Liver (tissue), 9 donors: Measurements from ENCODE around the gene ACKR3. TPM values are rescaled to one million over a fixed set of nuclear protein-coding genes. Genes with fewer than 3 reads are reported as not detected.

Source experiments
- DNase-seq: peaks from one replicate; pipeline ENCODE4 v3.0.0-alpha.2; 2017; ENCODE audit warnings: low spot score
- H3K27ac ChIP-seq, 2 donors: one replicate each; pipeline ENCODE4 v1.7.0; 2013; ENCODE audit warnings: inconsistent platforms in 2 of 2, low read length in 2 of 2, control low read depth in 1 of 2, low read depth in 1 of 2, mild to moderate bottlenecking in 1 of 2
- H3K27me3 ChIP-seq, 4 donors: one replicate each; pipeline versions ENCODE4 v1.6.1 to v1.7.0; 2013; ENCODE audit warnings: low read length in 3 of 4, inconsistent platforms in 1 of 4, mild to moderate bottlenecking in 1 of 4, moderate library complexity in 1 of 4; ENCODE audit not compliant: control insufficient read depth in 4 of 4, insufficient read depth in 4 of 4
- H3K36me3 ChIP-seq, 4 donors: one replicate each; pipeline versions ENCODE4 v1.6.1 to v1.7.0; 2013; ENCODE audit warnings: low read length in 3 of 4, mild to moderate bottlenecking in 3 of 4, low read depth in 1 of 4, moderate library complexity in 1 of 4; ENCODE audit not compliant: control insufficient read depth in 4 of 4, insufficient read depth in 3 of 4
- H3K4me1 ChIP-seq, 4 donors: one replicate each; pipeline versions ENCODE4 v1.6.1 to v1.7.0; 2013; ENCODE audit warnings: low read length in 3 of 4, mild to moderate bottlenecking in 3 of 4, moderate library complexity in 1 of 4; ENCODE audit not compliant: control insufficient read depth in 4 of 4, insufficient read depth in 4 of 4
- H3K4me3 ChIP-seq, 3 donors: one replicate each; pipeline versions ENCODE4 v1.6.1 to v1.7.0; 2013; ENCODE audit warnings: low read length in 3 of 3, control low read depth in 1 of 3, low read depth in 1 of 3, mild to moderate bottlenecking in 1 of 3
- H3K9ac ChIP-seq, 2 donors: one replicate each; pipeline ENCODE4 v1.7.0; 2013; ENCODE audit warnings: low read length in 2 of 2, mild to moderate bottlenecking in 2 of 2, moderate library complexity in 2 of 2, control low read depth in 1 of 2, low read depth in 1 of 2
- H3K9me3 ChIP-seq, 4 donors: one replicate each; pipeline versions ENCODE4 v1.6.1 to v1.7.0; 2013; ENCODE audit warnings: low read length in 3 of 4; ENCODE audit not compliant: control insufficient read depth in 4 of 4
- ATF3 ChIP-seq: IDR thresholded peaks from 2 replicates; pipeline ENCODE4 v1.6.1; 2016; ENCODE audit warnings: antibody characterized with exemption
- EGR1 ChIP-seq, 2 donors: IDR thresholded peaks; 2 replicates each; pipeline ENCODE4 v1.6.1; 2016 to 2018; ENCODE audit warnings: antibody characterized with exemption in 2 of 2, low read depth in 2 of 2
- FOXA1 ChIP-seq: IDR thresholded peaks from 2 replicates; pipeline ENCODE4 v1.6.1; 2016; ENCODE audit warnings: antibody characterized with exemption
- FOXA2 ChIP-seq: IDR thresholded peaks from 2 replicates; pipeline ENCODE4 v1.6.1; 2016; ENCODE audit warnings: antibody characterized with exemption
- GABPA ChIP-seq, 2 donors: IDR thresholded peaks in 1 of 2; conservative IDR thresholded peaks in 1 of 2; 2 replicates each; pipeline ENCODE4 v1.6.1; 2016; ENCODE audit warnings: antibody characterized with exemption in 2 of 2, mild to moderate bottlenecking in 1 of 2, moderate library complexity in 1 of 2
- HNF4G ChIP-seq: IDR thresholded peaks from 2 replicates; pipeline ENCODE4 v1.6.1; 2016; ENCODE audit warnings: antibody characterized with exemption
- JUND ChIP-seq, 2 donors: IDR thresholded peaks; 2 replicates each; pipeline ENCODE4 v1.6.1; 2016; ENCODE audit warnings: antibody characterized with exemption in 2 of 2
- MAX ChIP-seq: IDR thresholded peaks from 2 replicates; pipeline ENCODE4 v1.6.1; 2016; ENCODE audit warnings: antibody characterized with exemption
- NR2F2 ChIP-seq: IDR thresholded peaks from 2 replicates; pipeline ENCODE4 v1.6.1; 2016; ENCODE audit warnings: antibody characterized with exemption
- RAD21 ChIP-seq, 2 donors: IDR thresholded peaks; 2 replicates each; pipeline ENCODE4 v1.6.1; 2016; ENCODE audit warnings: antibody characterized with exemption in 2 of 2, mild to moderate bottlenecking in 2 of 2
- REST ChIP-seq: IDR thresholded peaks from 2 replicates; pipeline ENCODE4 v1.6.1; 2016; ENCODE audit warnings: antibody characterized with exemption, mild to moderate bottlenecking
- RXRA ChIP-seq, 2 donors: IDR thresholded peaks; 2 replicates each; pipeline ENCODE4 v1.6.1; 2017 to 2018; ENCODE audit warnings: antibody characterized with exemption in 2 of 2, mild to moderate bottlenecking in 1 of 2
- SP1 ChIP-seq: IDR thresholded peaks from 2 replicates; pipeline ENCODE4 v1.6.1; 2018; ENCODE audit warnings: antibody characterized with exemption, mild to moderate bottlenecking
- TAF1 ChIP-seq: conservative IDR thresholded peaks from 2 replicates; pipeline ENCODE4 v1.6.1; 2016; ENCODE audit warnings: antibody characterized with exemption, mild to moderate bottlenecking
- YY1 ChIP-seq: IDR thresholded peaks from 2 replicates; pipeline ENCODE4 v1.6.1; 2016; ENCODE audit warnings: antibody characterized with exemption, mild to moderate bottlenecking
- WGBS: extraction: QIAGEN DNeasy Blood & Tissue Kit; methylation state at CpG from one replicate; pipeline ENCODE4 v1.1.7; 2013; 5-methylcytosine and 5-hydroxymethylcytosine counted together
- polyA plus RNA-seq, 2 donors: library from polyadenylated mRNA; stranded (reverse) in 1 of 2; unstranded in 1 of 2; fragments of 200-250 nt in 1 of 2; fragments of >200 nt in 1 of 2; fragmentation: Nextera tagmentation in 1 of 2; extraction: Ambion mirVana in 1 of 2; gene quantifications; one replicate each; pipeline versions ENCODE4 v1.2.1 to v1.2.3, GENCODE V29; 2013 to 2015
- total RNA-seq, 2 donors: library from RNA; depleted of rRNA; stranded (reverse); fragments of >200 nt; gene quantifications; one replicate each; pipeline ENCODE4 v1.2.3, GENCODE V29; 2014
- TF ChIP-seq, protein P1 (sequence below): IDR thresholded peaks from 2 replicates; pipeline ENCODE4 v1.6.1; 2016; ENCODE audit warnings: antibody characterized with exemption
- TF ChIP-seq, protein P2 (sequence below): fragments of 150-350 bp; IDR thresholded peaks from 2 replicates; pipeline ENCODE4 v1.5.1; 2017; ENCODE audit warnings: improper control_type of control experiment, low read depth, low read length; ENCODE audit not compliant: missing input control
- donor health status: healthy.
- donor health status: healthy.
- donor health status: healthy.
- donor health status: healthy.
- donor health status: healthy.

Gene ACKR3
- total and polyA plus RNA-seq, 4 donors: 1.6 to 6.0 (median 3.0) TPM

- WGBS: 84% methylated on average over 9 of the region's 9 CpGs
- no peak for DNase-seq
- Histone ChIP-seq H3K9ac (no peak overlapping the region), H3K27me3 (no peaks in the 10 kb centered on the region), H3K27ac (no peak overlapping the region), H3K9me3 (no peaks in the 10 kb centered on the region), H3K36me3 (no peaks in the 10 kb centered on the region), H3K4me3 (no peak overlapping the region), H3K4me1 (peaks cover 7 to 32% (median 26%) of the 10 kb centered on the region in 4 donors)
- TF ChIP-seq, protein P1, sequence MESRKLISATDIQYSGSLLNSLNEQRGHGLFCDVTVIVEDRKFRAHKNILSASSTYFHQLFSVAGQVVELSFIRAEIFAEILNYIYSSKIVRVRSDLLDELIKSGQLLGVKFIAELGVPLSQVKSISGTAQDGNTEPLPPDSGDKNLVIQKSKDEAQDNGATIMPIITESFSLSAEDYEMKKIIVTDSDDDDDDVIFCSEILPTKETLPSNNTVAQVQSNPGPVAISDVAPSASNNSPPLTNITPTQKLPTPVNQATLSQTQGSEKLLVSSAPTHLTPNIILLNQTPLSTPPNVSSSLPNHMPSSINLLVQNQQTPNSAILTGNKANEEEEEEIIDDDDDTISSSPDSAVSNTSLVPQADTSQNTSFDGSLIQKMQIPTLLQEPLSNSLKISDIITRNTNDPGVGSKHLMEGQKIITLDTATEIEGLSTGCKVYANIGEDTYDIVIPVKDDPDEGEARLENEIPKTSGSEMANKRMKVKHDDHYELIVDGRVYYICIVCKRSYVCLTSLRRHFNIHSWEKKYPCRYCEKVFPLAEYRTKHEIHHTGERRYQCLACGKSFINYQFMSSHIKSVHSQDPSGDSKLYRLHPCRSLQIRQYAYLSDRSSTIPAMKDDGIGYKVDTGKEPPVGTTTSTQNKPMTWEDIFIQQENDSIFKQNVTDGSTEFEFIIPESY: no peak
- TF ChIP-seq, protein P2, sequence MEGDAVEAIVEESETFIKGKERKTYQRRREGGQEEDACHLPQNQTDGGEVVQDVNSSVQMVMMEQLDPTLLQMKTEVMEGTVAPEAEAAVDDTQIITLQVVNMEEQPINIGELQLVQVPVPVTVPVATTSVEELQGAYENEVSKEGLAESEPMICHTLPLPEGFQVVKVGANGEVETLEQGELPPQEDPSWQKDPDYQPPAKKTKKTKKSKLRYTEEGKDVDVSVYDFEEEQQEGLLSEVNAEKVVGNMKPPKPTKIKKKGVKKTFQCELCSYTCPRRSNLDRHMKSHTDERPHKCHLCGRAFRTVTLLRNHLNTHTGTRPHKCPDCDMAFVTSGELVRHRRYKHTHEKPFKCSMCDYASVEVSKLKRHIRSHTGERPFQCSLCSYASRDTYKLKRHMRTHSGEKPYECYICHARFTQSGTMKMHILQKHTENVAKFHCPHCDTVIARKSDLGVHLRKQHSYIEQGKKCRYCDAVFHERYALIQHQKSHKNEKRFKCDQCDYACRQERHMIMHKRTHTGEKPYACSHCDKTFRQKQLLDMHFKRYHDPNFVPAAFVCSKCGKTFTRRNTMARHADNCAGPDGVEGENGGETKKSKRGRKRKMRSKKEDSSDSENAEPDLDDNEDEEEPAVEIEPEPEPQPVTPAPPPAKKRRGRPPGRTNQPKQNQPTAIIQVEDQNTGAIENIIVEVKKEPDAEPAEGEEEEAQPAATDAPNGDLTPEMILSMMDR: no peak
- TF ChIP-seq FOXA1 (no peak), YY1 (no peak), EGR1 (IDR thresholded peaks at IDR 0.05; ENCODE audit: low read depth in 2 of 2) (no peak), REST (no peak), ATF3 (no peak), NR2F2 (no peak), TAF1 (no peak), RXRA (IDR thresholded peaks at IDR 0.05) (no peak), SP1 (no peak), RAD21 (IDR thresholded peaks at IDR 0.05) (no peak), FOXA2 (no peak), JUND (IDR thresholded peaks at IDR 0.05) (no peak)
Observed at GRCh38 chr2:236572482-236572881, 2.9 kb downstream of the ACKR3 start.

DNA sequence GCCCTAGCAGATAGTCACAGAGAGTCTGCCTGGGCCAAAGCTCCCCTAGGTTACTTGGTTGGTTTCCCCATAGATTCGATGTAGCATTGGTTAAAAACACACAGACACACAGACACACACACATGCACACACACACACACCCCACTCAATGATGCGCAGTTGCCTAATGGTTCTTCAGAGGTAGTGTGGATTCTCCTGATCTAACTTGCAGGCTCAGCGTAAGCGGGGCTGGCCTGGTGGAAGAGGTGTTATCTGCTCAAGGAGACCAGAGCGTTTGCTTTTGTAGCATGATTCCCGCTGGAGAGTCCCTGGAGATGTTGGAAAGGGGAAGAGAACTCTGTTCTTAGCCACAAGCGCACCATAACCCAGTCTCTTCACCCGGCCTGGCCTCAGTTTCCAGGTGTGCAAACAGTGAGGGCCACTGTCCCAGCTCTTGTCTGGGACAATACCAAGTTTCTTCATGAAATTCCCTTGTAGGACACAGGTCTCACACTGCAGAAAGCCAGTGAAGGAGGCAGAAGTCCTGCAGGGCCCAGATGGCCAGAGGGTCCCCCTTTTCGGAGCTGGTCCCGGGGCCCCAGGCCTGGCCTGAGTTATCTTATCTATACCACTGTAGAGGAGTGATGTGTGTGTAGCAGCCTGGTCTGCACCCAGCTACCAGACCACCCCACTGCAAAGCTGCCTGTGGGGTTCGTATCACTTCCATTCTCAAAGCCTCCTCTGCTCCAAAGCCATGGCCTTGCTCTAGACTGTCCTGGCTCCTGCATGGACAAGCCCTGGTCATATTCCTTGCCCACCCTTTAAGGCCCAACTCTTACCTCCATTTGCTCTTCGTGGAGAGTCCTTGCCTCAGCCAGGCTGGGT, 3.7 kb downstream of the ACKR3 start:
- no peak for DNase-seq
- Histone ChIP-seq H3K9me3 (no peaks in the 10 kb centered on the region), H3K27ac (no peak overlapping the region), H3K27me3 (no peaks in the 10 kb centered on the region), H3K4me1 (peaks cover 3 to 29% (median 25%) of the 10 kb centered on the region in 4 donors), H3K9ac (no peak overlapping the region), H3K36me3 (no peaks in the 10 kb centered on the region), H3K4me3 (no peak overlapping the region)
- WGBS: 91% methylated on average over 12 of the region's 12 CpGs
- TF ChIP-seq GABPA (IDR thresholded peaks at IDR 0.05 in 1 of 2, conservative IDR thresholded peaks at IDR 0.05 in 1 of 2) (no peak), ATF3 (no peak), YY1 (no peak), HNF4G (no peak), REST (no peak), RXRA (IDR thresholded peaks at IDR 0.05) (no peak), MAX (no peak), EGR1 (IDR thresholded peaks at IDR 0.05; ENCODE audit: low read depth in 2 of 2) (no peak), NR2F2 (no peak), SP1 (no peak)
